CD14-positive monocyte (primary cell): ENCODE results near the gene MEGF8. TPM values are rescaled to one million over a fixed set of nuclear protein-coding genes. Genes with fewer than 3 reads are reported as not detected.

ENCODE experiments used
- DNase-seq, 3 donors: peaks; one replicate each; pipeline ENCODE4 v3.0.0-alpha.2; 2011 to 2022
- H2AFZ ChIP-seq: 2 replicates; pipeline ENCODE4 v1.6.0; 2012; ENCODE audit warnings: mild to moderate bottlenecking, low read depth, low read length, inconsistent platforms; ENCODE audit not compliant: insufficient read depth, poor library complexity, severe bottlenecking
- H3K27ac ChIP-seq, 2 donors: 1 replicate in 1 of 2; 2 replicates in 1 of 2; pipeline ENCODE4 v1.5.1; 2012 to 2013; ENCODE audit warnings: low read length in 2 of 2, control low read depth in 1 of 2, inconsistent platforms in 1 of 2, low read depth in 1 of 2, mild to moderate bottlenecking in 1 of 2
- H3K27me3 ChIP-seq, 2 donors: one replicate each; pipeline versions ENCODE4 v1.6.0 to v1.6.1; 2011 to 2013; ENCODE audit warnings: low read length in 2 of 2; ENCODE audit not compliant: control insufficient read depth in 2 of 2, insufficient read depth in 2 of 2
- H3K36me3 ChIP-seq, 2 donors: replicated peaks in 1 of 2; 1 replicate in 1 of 2; 2 replicates in 1 of 2; pipeline versions ENCODE4 v1.5.1 to v1.6.1; 2012 to 2013; ENCODE audit warnings: low read length in 2 of 2, control low read depth in 1 of 2, inconsistent platforms in 1 of 2, mild to moderate bottlenecking in 1 of 2; ENCODE audit not compliant: insufficient read depth in 2 of 2, control insufficient read depth in 1 of 2
- H3K4me1 ChIP-seq, 2 donors: 1 replicate in 1 of 2; 2 replicates in 1 of 2; pipeline versions ENCODE4 v1.5.1 to v1.6.1; 2012 to 2013; ENCODE audit warnings: low read length in 2 of 2, control low read depth in 1 of 2, inconsistent platforms in 1 of 2, mild to moderate bottlenecking in 1 of 2, moderate library complexity in 1 of 2; ENCODE audit not compliant: insufficient read depth in 2 of 2, control insufficient read depth in 1 of 2
- H3K4me2 ChIP-seq: replicated peaks from 2 replicates; pipeline ENCODE3; 2012; ENCODE audit warnings: low read length, moderate library complexity, mild to moderate bottlenecking; ENCODE audit not compliant: poor library complexity, severe bottlenecking; ENCODE audit errors: extremely low read depth
- H3K4me3 ChIP-seq, 3 experiments: fragments of 200-600 bp in 1 of 3; sonication (generic) in 1 of 3; replicated peaks in 1 of 3; 1 replicate in 2 of 3; 2 replicates in 1 of 3; pipeline ENCODE4 v1.5.1; 2011 to 2013; ENCODE audit warnings: low read length in 3 of 3, mild to moderate bottlenecking in 3 of 3, control low read depth in 2 of 3, low read depth in 2 of 3, inconsistent platforms in 1 of 3, moderate library complexity in 1 of 3
- H3K79me2 ChIP-seq: 2 replicates; pipeline ENCODE4 v1.6.0; 2012; ENCODE audit warnings: mild to moderate bottlenecking, control low read depth, inconsistent platforms, low read length, moderate library complexity; ENCODE audit not compliant: insufficient read depth
- H3K9ac ChIP-seq: 2 replicates; pipeline ENCODE4 v1.6.0; 2017; ENCODE audit warnings: low read length, mild to moderate bottlenecking; ENCODE audit not compliant: insufficient read depth, poor library complexity, severe bottlenecking
- H3K9me3 ChIP-seq, 2 donors: replicated peaks in 1 of 2; 1 replicate in 1 of 2; 2 replicates in 1 of 2; pipeline versions ENCODE4 v1.5.1 to v1.6.1; 2012 to 2013; ENCODE audit warnings: low read length in 2 of 2, control low read depth in 1 of 2; ENCODE audit not compliant: control insufficient read depth in 1 of 2, insufficient read depth in 1 of 2
- H4K20me1 ChIP-seq: 2 replicates; pipeline ENCODE4 v1.6.0; 2012; ENCODE audit warnings: mild to moderate bottlenecking, low read length, control low read depth, moderate library complexity; ENCODE audit not compliant: insufficient read depth
- H3K27ac Mint-ChIP-seq, 7 donors: one replicate each; pipeline ENCODE4 v1.8.0; 2020; ENCODE audit warnings: mild to moderate bottlenecking in 7 of 7, mixed read lengths in 7 of 7, moderate library complexity in 6 of 7, inconsistent platforms in 2 of 7
- H3K27me3 Mint-ChIP-seq, 3 donors: one replicate each; pipeline ENCODE4 v1.8.0; 2021 to 2022; ENCODE audit warnings: low read depth in 3 of 3, mild to moderate bottlenecking in 3 of 3, mixed read lengths in 3 of 3, moderate library complexity in 3 of 3, inconsistent platforms in 1 of 3
- H3K36me3 Mint-ChIP-seq, 2 donors: one replicate each; pipeline ENCODE4 v1.8.0; 2020; ENCODE audit warnings: mixed read lengths in 2 of 2, inconsistent platforms in 1 of 2, mild to moderate bottlenecking in 1 of 2
- H3K4me1 Mint-ChIP-seq: one replicate; pipeline ENCODE4 v1.8.0; 2020; ENCODE audit warnings: mild to moderate bottlenecking, mixed read lengths
- H3K4me3 Mint-ChIP-seq, 2 donors: one replicate each; pipeline ENCODE4 v1.8.0; 2020; ENCODE audit warnings: mild to moderate bottlenecking in 2 of 2, mixed read lengths in 2 of 2, moderate library complexity in 1 of 2
- H3K9me3 Mint-ChIP-seq, 7 donors: one replicate each; pipeline ENCODE4 v1.8.0; 2020 to 2022; ENCODE audit warnings: mixed read lengths in 7 of 7, mild to moderate bottlenecking in 6 of 7, moderate library complexity in 6 of 7, inconsistent platforms in 2 of 7
- CTCF ChIP-seq: fragments of 200-600 bp; IDR thresholded peaks from one replicate; pipeline ENCODE4 v1.8.0; 2022; ENCODE audit warnings: antibody characterized with exemption, mild to moderate bottlenecking
- WGBS: methylation state at CpG from one replicate; pipeline ENCODE4 v1.1.5; 2013; ENCODE audit warnings: missing lambda C conversion rate; ENCODE audit not compliant: insufficient coverage; 5-methylcytosine and 5-hydroxymethylcytosine counted together
- intact Hi-C, 2 donors: fragments of 100-400 bp; cut with micrococcal nuclease; formaldehyde crosslinking; loops; one replicate each; pipeline versions ENCODE4 v1.15.0 to v1.15.1; 2023
- polyA plus RNA-seq, 3 donors: library from polyadenylated mRNA; depleted of rRNA in 1 of 3; unstranded in 2 of 3; stranded (reverse) in 1 of 3; fragments of 300-500 nt in 2 of 3; fragments of >200 nt in 1 of 3; fragmentation: Illumina TruSeq in 2 of 3; gene quantifications; 1 replicate in 2 of 3; 2 replicates in 1 of 3; pipeline ENCODE4 v1.2.3, GENCODE V29; 2012 to 2021

Gene MEGF8
- polyA plus RNA-seq, 3 donors = 0.15 to 2.7 (median 0.27) TPM

GRCh38 chr19:42357290-42357689, 31.9 kb downstream of the MEGF8 start:
- TF ChIP-seq CTCF = no peak
- Histone ChIP-seq H3K9me3 (no peaks in the 10 kb centered on the region), H3K4me1 (no peaks in the 10 kb centered on the region), H3K79me2 (no peaks in the 10 kb centered on the region), H3K4me3 (no peak overlapping the region), H4K20me1 (no peaks in the 10 kb centered on the region), H3K27me3 (no peaks in the 10 kb centered on the region), H3K9ac (no peak overlapping the region), H3K4me2 (no peak overlapping the region), H2AFZ (no peak overlapping the region), H3K36me3 (peaks cover 9 to 14% of the 10 kb centered on the region in 2 donors), H3K27ac (no peak overlapping the region)
- no peak overlapping the region for H3K27ac Mint-ChIP-seq
- no peak for DNase-seq
- no peak overlapping the region for H3K4me3 Mint-ChIP-seq
- WGBS = 97% methylated on average over 11 of the region's 12 CpGs
- no peaks in the 10 kb centered on the region for H3K9me3 Mint-ChIP-seq
- intact Hi-C loops = no loop called here
- peaks cover 6 to 18% of the 10 kb centered on the region in 2 donors for H3K36me3 Mint-ChIP-seq
- no peaks in the 10 kb centered on the region for H3K4me1 Mint-ChIP-seq
- H3K27me3 Mint-ChIP-seq = peaks cover 0 to 3% (median 0%) of the 10 kb centered on the region in 3 donors

- DNase-seq = no peak
- no peaks in the 10 kb centered on the region for H3K27me3 ChIP-seq
- WGBS = 92% methylated on average over 13 of the region's 16 CpGs
- no peaks in the 10 kb centered on the region for H4K20me1 ChIP-seq
- intact Hi-C loops = no loop called here
- Mint-ChIP-seq H3K36me3 (peaks cover 17 to 18% of the 10 kb centered on the region in 2 donors), H3K9me3 (peaks cover 8 to 11% (median 10%) of the 10 kb centered on the region in 7 donors), H3K27ac (peak overlapping the region in 2 of 7 donors; percentile 13 to 80), H3K4me3 (no peak overlapping the region), H3K27me3 (peaks cover 0 to 1% (median 0%) of the 10 kb centered on the region in 3 donors), H3K4me1 (peaks cover 14% of the 10 kb centered on the region)
- no peak for TF ChIP-seq CTCF
- peaks cover 8 to 9% of the 10 kb centered on the region in 2 donors for H3K9me3 ChIP-seq
- peaks cover 5 to 12% of the 10 kb centered on the region in 2 donors for H3K36me3 ChIP-seq
- H3K4me3 ChIP-seq = no peak overlapping the region
- peaks cover 14 to 18% of the 10 kb centered on the region in 2 donors for H3K4me1 ChIP-seq
- H3K9ac ChIP-seq = no peak overlapping the region
- no peak overlapping the region for H3K4me2 ChIP-seq
- no peak overlapping the region for H2AFZ ChIP-seq
- no peak overlapping the region for H3K27ac ChIP-seq
- no peaks in the 10 kb centered on the region for H3K79me2 ChIP-seq
Measured at GRCh38 chr19:42360787-42361544, 35.5 kb downstream of the MEGF8 start.
